Measurements from ENCODE around the gene PGM2L1. TPM values are rescaled to one million over a fixed set of nuclear protein-coding genes. Genes with fewer than 3 reads are reported as not detected.

PGM2L1 gene
- total and polyA plus RNA-seq, 2 of the 13 experiments (the other 11 are each of a cell fraction or from before 2014, with no cell fraction given), result 0.57 to 1.2 TPM

GRCh38 chr11:74438681-74439080 is 40.4 kb upstream of the PGM2L1 start:
- Histone ChIP-seq H3K4me3 (replicated peaks in 1 of 3; ENCODE audit: insufficient read depth in 1 of 3, low read depth in 2 of 3, low read length in 3 of 3) (no peak overlapping the region), H3K4me2 (ENCODE audit: low read depth, low read length) (no peak overlapping the region), H3K27ac (ENCODE audit: extremely low read length, insufficient read depth, low read length) (no peak overlapping the region), H3K9me3 (ENCODE audit: low read length) (no peaks in the 10 kb centered on the region), H3K36me3 (replicated peaks in 1 of 2; ENCODE audit: control insufficient read depth in 1 of 2, insufficient read depth in 2 of 2, low read length in 2 of 2) (no peaks in the 10 kb centered on the region), H3K4me1 (ENCODE audit: insufficient read depth, low read length) (peaks cover 13% of the 10 kb centered on the region; the same call in 1 of the 2 replicates), H3K27me3 (ENCODE audit: control insufficient read depth in 1 of 2, insufficient read depth in 2 of 2, low read length in 2 of 2) (no peaks in the 10 kb centered on the region; a peak in 1 of 5 replicates), H3K79me2 (ENCODE audit: insufficient read depth, low read length) (no peaks in the 10 kb centered on the region), H2AFZ (ENCODE audit: low read length) (no peak overlapping the region), H4K20me1 (ENCODE audit: insufficient read depth, low read length) (no peaks in the 10 kb centered on the region), H3K9ac (ENCODE audit: insufficient read depth, low read depth, low read length) (no peak overlapping the region)
- intact Hi-C loops (cut with micrococcal nuclease; ENCODE audit: unreplicated experiment) (no loop called here), in situ Hi-C loops (cut with HindIII; ENCODE audit: extremely low pct_ligation_motif_present, low pct_unique_long_range_greater_than_20kb) (no loop called here)
- no TSS peak for BruUV-seq (replicated peaks)
- TF ChIP-seq ZNF547 (CRISPR knock-in tag; IDR thresholded peaks at IDR 0.05) (no peak), ZNF878 (CRISPR knock-in tag; IDR thresholded peaks at IDR 0.05) (no peak), SKI (IDR thresholded peaks at IDR 0.05; ENCODE audit: partially characterized antibody) (no peak), RFX3 (CRISPR knock-in tag; IDR thresholded peaks at IDR 0.05) (no peak), ZBED4 (CRISPR knock-in tag; IDR thresholded peaks at IDR 0.05; ENCODE audit: borderline replicate concordance) (no peak), NFKB2 (CRISPR knock-in tag; IDR thresholded peaks at IDR 0.05; ENCODE audit: borderline replicate concordance) (no peak), FOXK2 (IDR thresholded peaks at IDR 0.05) (no peak), ZNF790 (CRISPR knock-in tag; IDR thresholded peaks at IDR 0.05; ENCODE audit: borderline replicate concordance) (no peak), ZNF782 (CRISPR knock-in tag; IDR thresholded peaks at IDR 0.05; ENCODE audit: borderline replicate concordance) (no peak)
- POLR2A ChIA-PET, result no interaction called here
- no peak for FAIRE-seq
- 0% methylated on average over 1 of the region's 1 CpG for WGBS (ENCODE audit: low lambda C conversion rate)
- no peak for DNase-seq (ENCODE audit: low spot score)
- ATAC-seq, result no peak
- CTCF ChIA-PET (ENCODE audit: low intra/inter-chr PET ratio, low total read pairs), result no interaction called here
